OCI-M2 (cell line): Measurements from ENCODE around the gene SELENOO.
"Not testable (repeated sequence)": the region's sequence is repeated elsewhere in the genome, so short reads cannot be mapped to it uniquely, and the experiment has no call there.

ENCODE experiments used
- DNase-seq: peaks from one replicate; lab custom pipeline; 2025; ENCODE audit not compliant: unreplicated experiment; lab: John Stamatoyannopoulos, UW

SELENOO gene

GRCh38 chr22:50200461-50201190, at the start of gene SELENOO:
Gene SELENOO, plus strand, starts transcription at chr22:50201011. Its CDS starts 26 bp downstream, at chr22:50201037.
- no peak for DNase-seq

- no peak for DNase-seq
Measured at GRCh38 chr22:50151571-50152537, 49.0 kb upstream of the SELENOO start.

GRCh38 chr22:50153056-50153755, 47.6 kb upstream of the SELENOO start:
- no peak for DNase-seq

- DNase-seq = no peak
Measured at GRCh38 chr22:50153756-50154140, 47.1 kb upstream of the SELENOO start.

- no peak for DNase-seq
Measured at GRCh38 chr22:50157709-50158375, 43.0 kb upstream of the SELENOO start.

GRCh38 chr22:50160947-50161346, 39.9 kb upstream of the SELENOO start:
- no peak for DNase-seq

- DNase-seq = no peak
Measured at GRCh38 chr22:50161508-50162390, 39.1 kb upstream of the SELENOO start.

GRCh38 chr22:50162391-50162956, 38.3 kb upstream of the SELENOO start:
- no peak for DNase-seq

GRCh38 chr22:50165436-50166123, 35.2 kb upstream of the SELENOO start:
- DNase-seq = no peak

- no peak for DNase-seq
Measured at GRCh38 chr22:50167689-50168489, 32.9 kb upstream of the SELENOO start.

- not testable (repeated sequence) for DNase-seq
Measured at GRCh38 chr22:50168490-50169180, 32.2 kb upstream of the SELENOO start.

- no peak for DNase-seq
Measured at GRCh38 chr22:50169181-50169759, 31.5 kb upstream of the SELENOO start.

- DNase-seq = no peak
Measured at GRCh38 chr22:50169774-50170341, 31.0 kb upstream of the SELENOO start.

GRCh38 chr22:50170453-50171318, 30.1 kb upstream of the SELENOO start, which contains the start of gene PANX2:
Gene PANX2, plus strand, starts transcription at chr22:50170731. Its CDS starts 0 bp downstream, at chr22:50170731.
- no peak for DNase-seq

- DNase-seq = no peak
Measured at GRCh38 chr22:50171319-50171964, 29.4 kb upstream of the SELENOO start.
